ENCODE measurements around the gene APOBEC3B. TPM values are rescaled to one million over a fixed set of nuclear protein-coding genes. Genes with fewer than 3 reads are reported as not detected.
"Not testable (repeated sequence)": the region's sequence is repeated elsewhere in the genome, so short reads cannot be mapped to it uniquely, and the experiment has no call there.

Gene APOBEC3B
- 10 to 100 TPM in 1 of 4 donors, 1 to 10 TPM in 3; 5.5 to 11.4 (median 7.1) TPM for polyA plus RNA-seq (ENCODE audit: insufficient read length in 4 of 4)

GRCh38 chr22:38981992-38982927, at the start of gene APOBEC3B:
TSS of gene APOBEC3B (plus strand) at chr22:38982347. CDS start at chr22:38982454, 107 bp downstream.
- peak; percentile 66 to 89 (median 77) for DNase-seq (ENCODE audit: low read depth in 4 of 4, low spot score in 3 of 4)

- DNase-seq (ENCODE audit: low read depth in 4 of 4, low spot score in 3 of 4) = no peak
Measured at GRCh38 chr22:38935023-38935422, 47.1 kb upstream of the APOBEC3B start.

- DNase-seq (ENCODE audit: low read depth in 4 of 4, low spot score in 3 of 4) = no peak
Measured at GRCh38 chr22:38935616-38936015, 46.5 kb upstream of the APOBEC3B start.

- DNase-seq (ENCODE audit: low read depth in 4 of 4, low spot score in 3 of 4) = no peak
Measured at GRCh38 chr22:38936562-38936961, 45.6 kb upstream of the APOBEC3B start.

GRCh38 chr22:38937036-38937435, 45.1 kb upstream of the APOBEC3B start:
- DNase-seq (ENCODE audit: low read depth in 4 of 4, low spot score in 3 of 4) = no peak

GRCh38 chr22:38937541-38937940, 44.6 kb upstream of the APOBEC3B start:
- no peak for DNase-seq (ENCODE audit: low read depth in 4 of 4, low spot score in 3 of 4)

GRCh38 chr22:38938221-38938620, 43.9 kb upstream of the APOBEC3B start:
- no peak for DNase-seq (ENCODE audit: low read depth in 4 of 4, low spot score in 3 of 4)

GRCh38 chr22:38938925-38939324, 43.2 kb upstream of the APOBEC3B start:
- DNase-seq (ENCODE audit: low read depth in 4 of 4, low spot score in 3 of 4) = no peak

GRCh38 chr22:38940811-38941384, 41.2 kb upstream of the APOBEC3B start:
- no peak for DNase-seq (ENCODE audit: low read depth in 4 of 4, low spot score in 3 of 4)

- DNase-seq (ENCODE audit: low read depth in 4 of 4, low spot score in 3 of 4) = no peak
Measured at GRCh38 chr22:38941488-38941987, 40.6 kb upstream of the APOBEC3B start.

- DNase-seq (ENCODE audit: low read depth in 4 of 4, low spot score in 3 of 4) = no peak
Measured at GRCh38 chr22:38942702-38943101, 39.4 kb upstream of the APOBEC3B start.

- DNase-seq (ENCODE audit: low read depth in 4 of 4, low spot score in 3 of 4) = no peak
Measured at GRCh38 chr22:38943201-38943600, 38.9 kb upstream of the APOBEC3B start.

- DNase-seq (ENCODE audit: low read depth in 4 of 4, low spot score in 3 of 4) = no peak
Measured at GRCh38 chr22:38943882-38944281, 38.3 kb upstream of the APOBEC3B start.

- DNase-seq (ENCODE audit: low read depth in 4 of 4, low spot score in 3 of 4) = no peak
Measured at GRCh38 chr22:38944653-38945052, 37.5 kb upstream of the APOBEC3B start.

GRCh38 chr22:38945706-38946338, 36.3 kb upstream of the APOBEC3B start:
- not testable (repeated sequence) for DNase-seq (ENCODE audit: low read depth in 4 of 4, low spot score in 3 of 4)

GRCh38 chr22:38946771-38947170, 35.4 kb upstream of the APOBEC3B start:
- DNase-seq (ENCODE audit: low read depth in 4 of 4, low spot score in 3 of 4) = no peak

GRCh38 chr22:38947321-38948140, 34.6 kb upstream of the APOBEC3B start:
- DNase-seq (ENCODE audit: low read depth in 4 of 4, low spot score in 3 of 4) = no peak

- DNase-seq (ENCODE audit: low read depth in 4 of 4, low spot score in 3 of 4) = no peak
Measured at GRCh38 chr22:38948181-38948940, 33.8 kb upstream of the APOBEC3B start.

- no peak for DNase-seq (ENCODE audit: low read depth in 4 of 4, low spot score in 3 of 4)
Measured at GRCh38 chr22:38949889-38950405, 32.2 kb upstream of the APOBEC3B start.
